HEK293 (cell line): Measurements from ENCODE around the gene SNX2.

Experiments used
- MEIS1 ChIP-seq: sonication (generic); formaldehyde crosslinking; IDR thresholded peaks from 2 replicates; pipeline ENCODE4 v1.8.1; 2022; ENCODE audit warnings: missing genetic modification reagents, mild to moderate bottlenecking, borderline replicate concordance
- ZNF398 ChIP-seq: fragments of 450-650 bp; formaldehyde crosslinking; IDR thresholded peaks from 2 replicates; pipeline ENCODE4 v1.5.1; 2017; ENCODE audit warnings: missing biosample characterization, missing genetic modification characterization
- TF ChIP-seq, protein P1 (sequence below): fragments of 450-650 bp; formaldehyde crosslinking; IDR thresholded peaks from 2 replicates; pipeline ENCODE4 v1.5.1; 2016; ENCODE audit warnings: missing biosample characterization, missing genetic modification characterization

- TF ChIP-seq ZNF398 (tag by site-specific recombination) (no peak), MEIS1 (CRISPR knock-in tag) (no peak)
- TF ChIP-seq, protein P1, sequence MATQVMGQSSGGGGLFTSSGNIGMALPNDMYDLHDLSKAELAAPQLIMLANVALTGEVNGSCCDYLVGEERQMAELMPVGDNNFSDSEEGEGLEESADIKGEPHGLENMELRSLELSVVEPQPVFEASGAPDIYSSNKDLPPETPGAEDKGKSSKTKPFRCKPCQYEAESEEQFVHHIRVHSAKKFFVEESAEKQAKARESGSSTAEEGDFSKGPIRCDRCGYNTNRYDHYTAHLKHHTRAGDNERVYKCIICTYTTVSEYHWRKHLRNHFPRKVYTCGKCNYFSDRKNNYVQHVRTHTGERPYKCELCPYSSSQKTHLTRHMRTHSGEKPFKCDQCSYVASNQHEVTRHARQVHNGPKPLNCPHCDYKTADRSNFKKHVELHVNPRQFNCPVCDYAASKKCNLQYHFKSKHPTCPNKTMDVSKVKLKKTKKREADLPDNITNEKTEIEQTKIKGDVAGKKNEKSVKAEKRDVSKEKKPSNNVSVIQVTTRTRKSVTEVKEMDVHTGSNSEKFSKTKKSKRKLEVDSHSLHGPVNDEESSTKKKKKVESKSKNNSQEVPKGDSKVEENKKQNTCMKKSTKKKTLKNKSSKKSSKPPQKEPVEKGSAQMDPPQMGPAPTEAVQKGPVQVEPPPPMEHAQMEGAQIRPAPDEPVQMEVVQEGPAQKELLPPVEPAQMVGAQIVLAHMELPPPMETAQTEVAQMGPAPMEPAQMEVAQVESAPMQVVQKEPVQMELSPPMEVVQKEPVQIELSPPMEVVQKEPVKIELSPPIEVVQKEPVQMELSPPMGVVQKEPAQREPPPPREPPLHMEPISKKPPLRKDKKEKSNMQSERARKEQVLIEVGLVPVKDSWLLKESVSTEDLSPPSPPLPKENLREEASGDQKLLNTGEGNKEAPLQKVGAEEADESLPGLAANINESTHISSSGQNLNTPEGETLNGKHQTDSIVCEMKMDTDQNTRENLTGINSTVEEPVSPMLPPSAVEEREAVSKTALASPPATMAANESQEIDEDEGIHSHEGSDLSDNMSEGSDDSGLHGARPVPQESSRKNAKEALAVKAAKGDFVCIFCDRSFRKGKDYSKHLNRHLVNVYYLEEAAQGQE (tag by site-specific recombination) = no peak
Measured at GRCh38 chr5:122773619-122774018, 1.3 kb upstream of the SNX2 start.
